Measurements from ENCODE around the gene PPP1R26.

GRCh38 chr9:135523521-135524129, 44.0 kb downstream of the PPP1R26 start:
- no peak for TF ChIP-seq CTCF (IDR thresholded peaks at IDR 0.05; ENCODE audit: low read depth, low read length)
- TF ChIP-seq POLR2A (IDR thresholded peaks at IDR 0.05; ENCODE audit: extremely low read depth, insufficient read length), result no peak
- TF ChIP-seq MAX (IDR thresholded peaks at IDR 0.05; ENCODE audit: low read depth, low read length), result no peak

Measured in NB4 (cell line).